HG03460 (cell line): ENCODE measurements around the gene PSMD6.

ENCODE experiments used
- ATAC-seq: cut with Tn5 transposase; IDR thresholded peaks from one replicate; pipeline ENCODE4 v1.9.1; 2021; ENCODE audit not compliant: unreplicated experiment

The PSMD6 gene

GRCh38 chr3:64011685-64012084 lies 11.6 kb downstream of the PSMD6 start:
- ATAC-seq, result no peak

- no peak for ATAC-seq
Measured at GRCh38 chr3:64010199-64010598, 13.1 kb downstream of the PSMD6 start.

- ATAC-seq, result no peak
Measured at GRCh38 chr3:64009528-64009927, 13.8 kb downstream of the PSMD6 start.

DNA sequence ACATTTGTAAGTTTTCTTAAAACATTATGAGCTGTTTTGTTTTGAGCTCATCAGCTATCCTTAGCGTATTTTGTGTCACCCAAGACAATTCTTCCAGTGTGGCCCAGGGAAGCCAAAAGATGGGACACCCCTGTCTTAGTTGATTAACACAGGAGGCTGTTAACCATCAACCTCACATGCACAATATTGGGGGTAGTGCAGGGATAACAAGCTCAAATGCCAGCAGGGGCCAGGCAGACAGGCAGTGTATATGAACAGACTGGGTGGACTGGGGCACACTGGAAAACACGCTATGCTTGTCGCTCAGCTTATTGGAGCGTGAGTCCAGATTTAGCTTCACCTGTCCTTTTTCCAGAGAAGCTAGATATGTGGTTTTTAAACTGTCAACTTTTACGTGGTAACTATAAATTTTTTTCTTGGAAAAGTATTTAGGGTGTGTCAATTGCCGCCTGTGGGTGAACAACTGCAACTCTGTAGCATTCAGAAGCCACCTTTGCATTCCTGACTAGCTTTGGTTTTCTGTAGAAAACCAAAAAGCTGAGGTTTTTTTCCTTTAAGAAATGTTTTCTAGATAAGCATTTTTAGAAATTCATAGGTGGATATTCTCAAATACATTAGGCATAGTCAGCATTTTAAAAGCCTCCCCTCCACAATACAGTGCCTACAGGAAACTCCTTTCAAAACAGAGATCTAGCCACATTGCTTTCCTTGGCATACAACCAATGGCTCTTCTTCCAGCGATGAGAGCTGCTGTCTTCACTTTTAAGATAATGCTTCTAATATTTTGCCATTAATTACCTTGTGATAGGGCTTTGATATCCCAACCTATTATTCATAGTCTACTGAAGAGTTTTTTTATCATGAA lies 14.6 kb downstream of the PSMD6 start:
- ATAC-seq, result no peak

GRCh38 chr3:64008017-64008416 lies 15.3 kb downstream of the PSMD6 start:
- ATAC-seq, result no peak

- no peak for ATAC-seq
Measured at GRCh38 chr3:64003589-64003988, 19.7 kb downstream of the PSMD6 start.

- ATAC-seq, result no peak
Measured at GRCh38 chr3:64002233-64002632, 21.1 kb downstream of the PSMD6 start.

DNA sequence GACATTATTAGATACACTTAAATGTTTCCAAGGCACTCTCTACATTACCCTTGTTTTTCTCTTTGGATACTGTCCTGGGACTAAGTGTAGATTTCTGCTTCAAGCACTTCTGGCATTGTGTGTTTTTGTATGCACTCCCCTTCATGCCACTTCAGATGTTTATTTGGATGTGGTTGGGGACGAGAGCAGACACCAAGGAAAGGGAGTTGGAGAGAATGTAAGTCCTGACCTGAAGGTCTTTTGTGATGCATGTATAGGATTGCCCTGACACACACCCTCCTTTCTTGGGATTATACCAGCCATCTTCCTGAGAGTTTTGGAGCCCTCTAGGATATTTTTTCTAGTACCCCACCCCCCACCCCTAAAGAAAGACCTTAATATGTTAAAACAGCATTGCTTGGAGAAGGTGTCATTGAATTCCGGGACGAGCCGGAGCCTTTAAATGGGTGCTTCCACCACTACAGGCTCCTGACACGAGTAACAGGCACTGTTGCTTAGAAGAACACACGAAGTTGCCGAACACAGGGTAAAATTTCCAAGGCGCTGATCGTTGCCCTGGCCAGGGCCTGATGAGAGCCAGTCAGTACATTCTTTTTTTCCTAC lies 22.7 kb downstream of the PSMD6 start:
- ATAC-seq, result no peak

DNA sequence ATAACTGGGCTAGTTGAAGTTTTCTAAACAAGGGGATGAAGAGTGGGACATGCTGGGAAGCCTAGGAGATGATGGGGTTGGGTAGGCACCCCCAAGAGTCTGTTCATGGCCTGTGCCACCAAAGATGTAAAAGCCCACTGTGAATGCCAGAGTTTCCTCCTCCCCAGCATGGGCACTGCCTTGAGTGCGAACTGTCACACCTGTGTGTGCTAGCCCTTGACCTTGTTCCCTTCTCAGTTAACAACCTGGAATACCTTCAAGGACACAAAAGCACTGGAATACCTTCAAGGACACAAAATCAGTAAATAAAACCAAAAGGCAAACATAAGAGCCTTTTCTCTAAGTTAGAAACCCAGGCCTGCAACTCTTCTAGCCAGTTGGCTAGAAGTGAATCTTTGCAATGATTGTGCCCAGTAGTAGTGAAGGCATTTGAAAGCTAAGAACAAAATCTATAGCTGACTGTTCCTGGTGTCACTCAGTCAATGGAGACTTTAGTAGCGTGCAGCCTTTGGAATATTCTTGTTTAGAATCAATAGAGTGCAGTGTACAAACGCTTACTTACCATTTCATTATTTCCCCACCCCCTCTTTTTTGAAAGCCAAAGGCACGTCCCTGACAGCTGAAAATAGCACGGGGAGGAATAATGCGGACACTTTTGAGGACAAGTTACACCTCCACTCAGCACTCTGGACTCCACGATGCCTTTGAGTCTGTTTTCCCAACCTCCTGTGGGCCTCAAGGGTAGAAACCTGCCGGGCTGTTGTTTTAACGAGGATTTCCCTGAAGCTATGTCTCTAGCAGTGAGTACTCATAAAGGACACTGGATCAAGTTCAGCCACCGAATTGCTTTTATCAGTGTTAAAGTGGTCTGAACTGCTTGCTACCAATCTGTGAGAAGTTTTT lies 24.2 kb downstream of the PSMD6 start:
- ATAC-seq, result no peak

DNA sequence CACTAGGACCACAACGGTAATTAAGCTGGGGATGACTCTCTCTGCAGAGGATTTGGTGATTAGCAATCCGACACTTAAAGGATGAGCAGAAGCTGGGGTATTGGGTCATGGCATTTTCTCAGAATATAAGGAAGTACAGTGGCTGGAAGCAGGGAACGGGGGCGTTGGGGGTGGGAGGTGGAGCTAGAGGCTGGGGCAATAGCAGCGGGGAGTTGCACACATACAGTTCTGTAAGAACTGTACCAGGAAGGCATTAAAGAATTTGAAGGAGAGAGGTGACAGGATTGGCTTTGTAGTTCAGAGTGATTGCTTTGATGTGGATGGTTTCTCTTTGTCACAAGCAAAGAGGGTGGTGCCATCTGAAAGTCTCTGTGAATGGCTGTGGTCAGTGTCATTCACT lies 28.2 kb downstream of the PSMD6 start:
- ATAC-seq, result no peak

- ATAC-seq, result peak; percentile 83
Measured at GRCh38 chr3:63993653-63994079, 29.6 kb downstream of the PSMD6 start.

DNA sequence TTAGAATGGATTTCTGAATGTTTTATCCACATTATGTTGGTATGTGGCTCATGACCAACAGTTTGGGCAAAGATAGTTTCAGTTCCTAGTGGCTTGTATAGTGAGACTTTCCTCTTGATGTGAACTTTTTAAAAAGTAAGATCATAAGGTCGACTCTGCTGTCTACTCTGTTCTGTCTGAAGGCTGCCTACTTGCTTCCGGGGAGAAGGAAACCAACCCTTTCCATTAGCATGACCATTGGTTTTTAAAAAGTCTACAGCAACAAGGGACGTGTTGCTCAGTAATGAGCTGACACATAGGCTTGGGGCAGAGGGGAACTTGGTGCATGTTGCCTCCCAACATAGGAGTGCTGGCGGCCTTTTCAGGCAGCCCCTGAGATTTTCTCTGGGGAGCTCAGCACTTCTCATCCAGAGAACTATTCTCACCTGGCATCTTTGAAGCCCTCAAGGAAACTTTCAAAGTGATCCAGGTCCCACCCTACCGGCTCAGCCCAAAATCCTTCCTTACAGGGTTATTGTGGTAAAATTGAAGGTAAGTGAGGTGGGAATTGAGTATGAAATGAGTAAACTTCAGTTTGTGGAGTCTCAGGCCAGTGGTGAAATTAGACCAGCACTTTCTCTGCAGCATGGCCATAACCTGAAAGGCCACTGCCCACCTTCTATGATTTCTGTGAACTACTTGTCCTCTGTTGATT lies 30.6 kb downstream of the PSMD6 start:
- ATAC-seq, result no peak

DNA sequence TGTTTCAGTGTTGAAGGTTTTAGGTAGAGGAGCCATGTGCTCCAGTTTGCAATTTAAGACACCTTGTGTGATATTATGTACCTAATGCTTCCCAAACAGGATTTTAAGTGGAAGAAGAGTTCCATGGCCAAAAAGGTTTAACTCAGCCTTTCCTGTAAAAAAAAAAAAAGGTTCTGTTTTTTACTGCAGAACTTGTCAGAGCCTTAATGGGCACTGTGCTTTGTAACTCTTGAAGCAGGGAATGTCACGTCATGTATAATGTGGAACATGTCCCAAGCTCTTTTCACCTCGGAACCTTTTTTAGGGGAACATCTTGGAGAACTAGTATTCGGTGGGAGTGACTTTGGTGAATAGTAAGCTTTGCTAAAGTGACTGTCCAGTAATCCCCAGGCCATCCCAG lies 31.6 kb downstream of the PSMD6 start:
- ATAC-seq, result no peak

GRCh38 chr3:63990733-63991132 lies 32.6 kb downstream of the PSMD6 start:
- ATAC-seq, result no peak

GRCh38 chr3:63990204-63990603 lies 33.1 kb downstream of the PSMD6 start:
- no peak for ATAC-seq

GRCh38 chr3:63988943-63989342 lies 34.4 kb downstream of the PSMD6 start:
- no peak for ATAC-seq

- ATAC-seq, result no peak
Measured at GRCh38 chr3:63986831-63987230, 36.5 kb downstream of the PSMD6 start.

DNA sequence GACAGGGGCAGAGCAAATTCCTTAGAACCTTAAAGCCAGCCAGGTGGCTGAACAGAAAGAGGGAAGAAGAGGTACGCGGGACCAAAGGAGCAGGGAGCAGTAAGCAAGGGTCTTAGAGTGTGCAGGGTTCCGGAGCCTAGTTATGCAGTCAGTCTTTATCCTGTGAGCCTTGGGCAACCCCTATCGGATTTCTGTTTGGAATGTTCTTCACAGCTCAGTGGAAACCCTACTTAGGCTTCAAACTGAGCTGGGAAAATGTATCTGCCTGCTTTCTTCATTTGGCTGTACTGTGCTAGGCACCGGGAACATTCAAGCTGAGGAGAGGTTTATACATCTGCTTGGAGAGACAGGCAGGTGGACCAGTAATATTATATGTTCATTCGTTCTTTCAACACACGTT lies 37.1 kb downstream of the PSMD6 start:
- ATAC-seq, result no peak

DNA sequence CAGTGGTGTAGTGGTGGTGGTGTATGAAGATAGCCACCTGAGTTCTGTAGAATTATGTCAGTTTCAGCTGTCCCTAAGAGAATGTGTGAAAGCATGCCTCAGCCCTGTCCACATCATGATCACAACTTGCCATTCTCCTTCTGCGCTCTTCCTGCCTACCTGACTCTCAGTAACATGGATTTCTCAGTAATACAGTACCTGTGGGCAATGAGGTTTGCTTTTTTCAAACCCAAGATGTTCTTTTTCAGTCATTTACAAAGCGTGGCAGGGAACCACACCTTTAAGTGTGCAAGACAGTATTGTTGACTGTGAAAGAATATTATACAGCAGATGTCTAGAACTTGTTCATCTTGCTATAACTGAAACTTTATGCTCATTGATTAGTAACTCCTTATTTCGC lies 38.9 kb downstream of the PSMD6 start:
- ATAC-seq, result no peak

DNA sequence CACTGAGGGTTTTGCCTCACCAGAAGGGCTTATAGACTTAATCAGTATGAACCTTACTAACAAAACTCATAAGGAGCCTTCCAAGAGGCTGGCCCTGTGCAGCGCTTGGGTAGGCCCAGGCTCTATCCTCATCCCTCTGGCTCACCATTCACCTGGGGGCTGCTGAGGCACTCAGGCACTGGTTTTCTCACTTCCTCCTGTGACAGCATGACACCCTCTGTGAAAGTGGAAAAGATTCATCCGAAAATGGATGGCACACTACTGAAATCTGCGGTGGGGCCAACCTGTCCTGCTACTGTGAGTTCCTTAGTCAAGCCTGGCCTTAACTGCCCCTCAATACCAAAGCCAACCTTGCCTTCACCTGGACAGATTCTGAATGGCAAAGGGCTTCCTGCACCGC lies 41.3 kb downstream of the PSMD6 start:
- ATAC-seq, result no peak
